H1 (cell line): Measurements from ENCODE around the gene FPGS. TPM values are rescaled to one million over a fixed set of nuclear protein-coding genes. Genes with fewer than 3 reads are reported as not detected.

Experiments used
- CTCF ChIA-PET: fragments of 300-600 bp; sonication (Branson Sonifier 250); formaldehyde crosslinking; loops from one replicate; lab custom pipeline; 2021; ENCODE audit not compliant: partially characterized antibody; lab: Charles Lee
- POLR2A ChIA-PET: fragments of 300-600 bp; sonication (Branson Sonifier 250); formaldehyde crosslinking; loops from one replicate; lab custom pipeline; 2021; ENCODE audit warnings: inconsistent platforms; ENCODE audit not compliant: partially characterized antibody; lab: Charles Lee
- DNase-seq, 2 experiments: peaks; one replicate each; pipeline versions ENCODE4 v3.0.0 to v3.0.0-alpha.2; 2010 to 2022; ENCODE audit warnings: low spot score in 2 of 2, low read depth in 1 of 2, mixed read lengths in 1 of 2
- FAIRE-seq: peaks from 2 replicates; lab custom pipeline; 2011; peaks lifted over from hg19 to GRCh38; lab: Jason Lieb, UNC
- H2AFZ ChIP-seq: 2 replicates; pipeline ENCODE4 v1.8.1; 2012; ENCODE audit warnings: low read length, inconsistent platforms
- H2AK5ac ChIP-seq: 2 replicates; pipeline ENCODE4 v1.6.1; 2013; ENCODE audit warnings: low read depth, low read length
- H2BK120ac ChIP-seq: replicated peaks from 2 replicates; pipeline ENCODE3; 2013; ENCODE audit warnings: low read depth, low read length, inconsistent platforms
- H2BK12ac ChIP-seq: 2 replicates; pipeline ENCODE4 v1.6.1; 2013; ENCODE audit warnings: low read depth, low read length
- H2BK15ac ChIP-seq: 2 replicates; pipeline ENCODE4 v1.6.1; 2013; ENCODE audit warnings: low read length
- H2BK20ac ChIP-seq: 2 replicates; pipeline ENCODE4 v1.6.1; 2013; ENCODE audit warnings: low read length
- H2BK5ac ChIP-seq: 2 replicates; pipeline ENCODE4 v1.6.1; 2013; ENCODE audit warnings: low read depth, low read length
- H3K14ac ChIP-seq: 2 replicates; pipeline ENCODE4 v1.6.1; 2013; ENCODE audit warnings: inconsistent platforms; ENCODE audit not compliant: insufficient read length
- H3K18ac ChIP-seq: 2 replicates; pipeline ENCODE4 v1.6.1; 2013; ENCODE audit warnings: low read length; ENCODE audit errors: extremely low read depth
- H3K23ac ChIP-seq: 2 replicates; pipeline ENCODE4 v1.6.1; 2013; ENCODE audit warnings: inconsistent platforms; ENCODE audit not compliant: insufficient read length
- H3K23me2 ChIP-seq: 2 replicates; pipeline ENCODE4 v1.6.1; 2013; ENCODE audit warnings: low read depth, low read length
- H3K27ac ChIP-seq: 2 replicates; pipeline ENCODE4 v1.6.1; 2011; ENCODE audit warnings: low read depth, low read length, inconsistent platforms
- H3K27me3 ChIP-seq, 4 experiments: replicated peaks in 1 of 4; 1 replicate in 1 of 4; 2 replicates in 3 of 4; pipeline versions ENCODE4 v1.6.1 to v1.8.1; 2011 to 2013; ENCODE audit warnings: low read length in 3 of 4, mild to moderate bottlenecking in 3 of 4, inconsistent platforms in 2 of 4, mixed read lengths in 2 of 4, moderate library complexity in 1 of 4; ENCODE audit not compliant: control insufficient read depth in 3 of 4, insufficient read depth in 3 of 4; ENCODE audit errors: extremely low read depth in 1 of 4
- H3K36me3 ChIP-seq, 4 experiments: 2 replicates each; pipeline versions ENCODE4 v1.6.1 to v1.8.1; 2011 to 2013; ENCODE audit warnings: mild to moderate bottlenecking in 4 of 4, low read length in 3 of 4, moderate library complexity in 2 of 4, control low read depth in 1 of 4, inconsistent platforms in 1 of 4; ENCODE audit not compliant: insufficient read depth in 4 of 4, control insufficient read depth in 2 of 4
- H3K4ac ChIP-seq: replicated peaks from 2 replicates; pipeline ENCODE3; 2013; ENCODE audit warnings: low read length, low read depth, mixed read lengths, inconsistent platforms; ENCODE audit not compliant: insufficient read length
- H3K4me1 ChIP-seq, 4 experiments: replicated peaks in 1 of 4; 1 replicate in 1 of 4; 2 replicates in 3 of 4; pipeline versions ENCODE4 v1.6.1 to v1.8.1; 2011 to 2013; ENCODE audit warnings: low read length in 3 of 4, inconsistent platforms in 2 of 4, mixed read lengths in 1 of 4; ENCODE audit not compliant: insufficient read depth in 4 of 4, control insufficient read depth in 3 of 4
- H3K4me2 ChIP-seq, 2 experiments: 2 replicates each; pipeline versions ENCODE4 v1.6.1 to v1.8.1; 2011 to 2013; ENCODE audit warnings: low read depth in 2 of 2, low read length in 2 of 2, control low read depth in 1 of 2, inconsistent platforms in 1 of 2, mild to moderate bottlenecking in 1 of 2; ENCODE audit not compliant: insufficient read depth in 1 of 2
- H3K4me3 ChIP-seq, 4 experiments: fragments of 200-600, 300-600 bp in 1 of 4; sonication (generic), shearing (Covaris generic), sonication (Bioruptor Twin) in 1 of 4; 2 replicates each; pipeline versions ENCODE4 v1.5.1 to v1.8.1; 2011 to 2016; ENCODE audit warnings: low read length in 4 of 4, low read depth in 3 of 4, control low read depth in 2 of 4, inconsistent platforms in 2 of 4, mild to moderate bottlenecking in 2 of 4, mixed read lengths in 1 of 4, moderate library complexity in 1 of 4; ENCODE audit not compliant: insufficient read depth in 2 of 4; ENCODE audit errors: extremely low read depth in 1 of 4
- H3K56ac ChIP-seq: replicated peaks from 2 replicates; pipeline ENCODE3; 2013; ENCODE audit warnings: low read depth, mild to moderate bottlenecking, mixed read lengths, low read length, inconsistent platforms; ENCODE audit not compliant: insufficient read length
- H3K79me1 ChIP-seq: 2 replicates; pipeline ENCODE4 v1.6.1; 2013; ENCODE audit warnings: low read depth, low read length, control low read depth
- H3K79me2 ChIP-seq, 2 experiments: 2 replicates each; pipeline versions ENCODE4 v1.6.1 to v1.8.1; 2012 to 2013; ENCODE audit warnings: low read length in 2 of 2, mild to moderate bottlenecking in 2 of 2, inconsistent platforms in 1 of 2; ENCODE audit not compliant: insufficient read depth in 2 of 2, control insufficient read depth in 1 of 2
- H3K9ac ChIP-seq, 4 experiments: replicated peaks in 1 of 4; 1 replicate in 1 of 4; 2 replicates in 3 of 4; pipeline versions ENCODE4 v1.6.1 to v1.8.1; 2011 to 2013; ENCODE audit warnings: low read depth in 3 of 4, low read length in 3 of 4, control low read depth in 2 of 4, mild to moderate bottlenecking in 2 of 4, moderate library complexity in 2 of 4, inconsistent platforms in 1 of 4; ENCODE audit errors: extremely low read depth in 1 of 4
- H3K9me3 ChIP-seq, 2 experiments: 2 replicates each; pipeline versions ENCODE4 v1.6.1 to v1.8.1; 2012 to 2013; ENCODE audit warnings: mild to moderate bottlenecking in 2 of 2, moderate library complexity in 2 of 2, control low read depth in 1 of 2, inconsistent platforms in 1 of 2, low read depth in 1 of 2, low read length in 1 of 2, mixed read lengths in 1 of 2; ENCODE audit not compliant: insufficient read depth in 2 of 2
- H4K20me1 ChIP-seq, 2 experiments: replicated peaks in 1 of 2; 2 replicates each; pipeline versions ENCODE3 to v1.8.1; 2011 to 2013; ENCODE audit warnings: inconsistent platforms in 2 of 2, low read length in 2 of 2, mild to moderate bottlenecking in 1 of 2; ENCODE audit not compliant: insufficient read depth in 2 of 2, control insufficient read depth in 1 of 2
- H4K5ac ChIP-seq: 2 replicates; pipeline ENCODE4 v1.6.1; 2013; ENCODE audit warnings: low read length, low read depth, mixed read lengths, inconsistent platforms; ENCODE audit not compliant: insufficient read length
- H4K8ac ChIP-seq: 2 replicates; pipeline ENCODE4 v1.8.0; 2013; ENCODE audit warnings: mild to moderate bottlenecking, moderate library complexity, low read length, inconsistent platforms; ENCODE audit not compliant: insufficient read depth; ENCODE audit errors: extremely low read depth
- H4K91ac ChIP-seq: replicated peaks from 2 replicates; pipeline ENCODE3; 2013; ENCODE audit warnings: low read length, mixed read lengths, inconsistent platforms; ENCODE audit not compliant: insufficient read length
- BACH1 ChIP-seq: IDR thresholded peaks from 2 replicates; pipeline ENCODE4 v1.6.1; 2012; ENCODE audit warnings: low read length, improper control_type of control experiment
- FOSL1 ChIP-seq: IDR thresholded peaks from 2 replicates; pipeline ENCODE4 v1.6.1; 2011; ENCODE audit warnings: mild to moderate bottlenecking, low read depth, low read length, moderate library complexity; ENCODE audit not compliant: insufficient read depth
- GABPA ChIP-seq: IDR thresholded peaks from 2 replicates; pipeline ENCODE4 v1.6.1; 2011; ENCODE audit warnings: mild to moderate bottlenecking, low read length, moderate library complexity, borderline replicate concordance; ENCODE audit not compliant: insufficient read depth
- RAD21 ChIP-seq, 2 experiments: IDR thresholded peaks in 1 of 2; conservative IDR thresholded peaks in 1 of 2; 2 replicates each; pipeline ENCODE4 v1.6.1; 2011; ENCODE audit warnings: low read depth in 2 of 2, low read length in 2 of 2, improper control_type of control experiment in 1 of 2, inconsistent platforms in 1 of 2, mild to moderate bottlenecking in 1 of 2, moderate library complexity in 1 of 2
- RXRA ChIP-seq: IDR thresholded peaks from 2 replicates; pipeline ENCODE4 v1.6.1; 2011; ENCODE audit warnings: low read depth, mild to moderate bottlenecking, low read length, moderate library complexity; ENCODE audit not compliant: insufficient read depth
- SAP30 ChIP-seq: fragments of 300-600 bp; sonication (generic); IDR thresholded peaks from 2 replicates; pipeline ENCODE4 v1.7.1; 2012; ENCODE audit warnings: low read length, moderate library complexity, mild to moderate bottlenecking, inconsistent platforms; ENCODE audit not compliant: insufficient read depth, insufficient replicate concordance
- SIN3A ChIP-seq, 2 experiments: IDR thresholded peaks in 1 of 2; conservative IDR thresholded peaks in 1 of 2; 2 replicates each; pipeline ENCODE4 v1.6.1; 2011 to 2012; ENCODE audit warnings: low read length in 2 of 2, improper control_type of control experiment in 1 of 2, low read depth in 1 of 2, mild to moderate bottlenecking in 1 of 2
- ZNF274 ChIP-seq: IDR thresholded peaks from 2 replicates; pipeline ENCODE4 v1.7.0; 2012; ENCODE audit warnings: low read length, borderline replicate concordance; ENCODE audit errors: extremely low read depth
- WGBS, 2 experiments: shearing (Covaris generic) in 1 of 2; methylation state at CpG; one replicate each; pipeline versions ENCODE4 v1.1.6 to v1.1.7; 2013 to 2015; ENCODE audit warnings: low lambda C conversion rate in 2 of 2, mixed read lengths in 2 of 2, inconsistent platforms in 1 of 2, low coverage in 1 of 2, missing lambda C conversion rate in 1 of 2; ENCODE audit not compliant: insufficient replicate concordance in 2 of 2, insufficient coverage in 1 of 2, insufficient read length in 1 of 2; ENCODE audit errors: extremely low coverage in 1 of 2, missing lambda C conversion rate in 1 of 2; 5-methylcytosine and 5-hydroxymethylcytosine counted together
- polyA plus RNA-seq, 7 experiments: library from polyadenylated mRNA; depleted of rRNA in 3 of 7; stranded (reverse) in 5 of 7; unstranded in 2 of 7; fragments of >200 nt in 5 of 7; fragments of 200-250 nt in 2 of 7; gene quantifications; 1 replicate in 5 of 7; 2 replicates in 1 of 7; 4 replicates in 1 of 7; pipeline versions ENCODE4 v1.2.1 to v1.2.3, GENCODE V29; 2011 to 2013; ENCODE audit warnings: missing spikeins in 2 of 7, mixed read lengths in 2 of 7
- total RNA-seq: library from RNA; stranded (reverse); fragmentation: NEBNext Ultra II Directional; extraction: Animal tissue kit (Norgen Biotek cat#: 25700); gene quantifications from 2 replicates; pipeline ENCODE4 v1.2.1, GENCODE V29; 2021

The FPGS gene
- total and polyA plus RNA-seq, 2 of the 8 experiments (the other 6 are each of a cell fraction or from before 2014, with no cell fraction given): 62.4 to 83.0 TPM

DNA sequence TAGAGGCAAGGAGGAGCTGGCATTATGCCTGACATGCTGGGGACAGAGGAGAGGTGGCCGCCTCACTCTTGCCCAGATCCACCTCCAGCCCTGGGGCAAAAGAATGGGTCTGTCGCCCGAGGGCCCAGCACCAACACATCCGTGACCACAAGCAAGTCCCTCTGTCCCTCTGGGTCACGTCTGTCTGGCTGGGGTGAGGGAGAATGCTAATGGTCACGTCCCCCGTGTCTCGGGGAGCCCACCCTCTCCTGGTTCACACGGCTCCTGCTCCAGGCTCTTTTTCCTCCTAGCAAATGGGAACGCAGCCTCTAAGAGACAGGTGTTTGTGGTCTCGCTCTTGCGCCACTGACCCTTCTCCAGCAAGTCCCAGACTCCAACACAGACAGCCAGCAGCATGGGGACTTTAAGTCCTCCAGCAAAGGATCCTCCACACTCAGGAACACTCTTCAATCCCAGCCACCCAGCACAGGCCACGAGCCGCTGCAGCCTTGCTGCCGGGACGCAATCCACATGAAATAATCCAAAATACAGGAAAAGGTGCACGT, 47.7 kb downstream of the FPGS start:
- H2BK120ac ChIP-seq: no peak overlapping the region
- ChIA-PET CTCF (interaction anchor here (0.7 kb wide), 2 partner anchors 71 to 270 kb away, joined by 3 read pairs; no protein-coding TSS in a partner anchor), POLR2A (no interaction called here)

More for the DNA sequence above, 47.7 kb downstream of the FPGS start:
- no peaks in the 10 kb centered on the region for H3K27me3 ChIP-seq
- H3K23me2 ChIP-seq: no peaks in the 10 kb centered on the region; the same call in 1 of the 2 replicates
- no peak overlapping the region for H2BK5ac ChIP-seq
- H2BK20ac ChIP-seq: no peak overlapping the region
- no peak overlapping the region for H3K18ac ChIP-seq
- H3K4me2 ChIP-seq: no peak overlapping the region
- no peak overlapping the region for H2AFZ ChIP-seq
- no peak overlapping the region for H3K27ac ChIP-seq
- WGBS, 2 experiments: 93% methylated on average over 14 of the region's 17 CpGs; no CpG with 5 or more reads in 1 of the 2 experiments
- no peaks in the 10 kb centered on the region for H3K9me3 ChIP-seq
- no peaks in the 10 kb centered on the region for H4K20me1 ChIP-seq
- H4K91ac ChIP-seq: no peak overlapping the region
- no peak overlapping the region for H3K56ac ChIP-seq
- no peaks in the 10 kb centered on the region for H3K79me2 ChIP-seq
- TF ChIP-seq GABPA: no peak
- TF ChIP-seq SIN3A (conservative IDR thresholded peaks at IDR 0.05 in 1 of 2, IDR thresholded peaks at IDR 0.05 in 1 of 2; ENCODE audit: low read depth in 1 of 2, low read length in 2 of 2): no peak
- TF ChIP-seq RAD21 (IDR thresholded peaks at IDR 0.05 in 1 of 2, conservative IDR thresholded peaks at IDR 0.05 in 1 of 2; ENCODE audit: low read depth in 2 of 2, low read length in 2 of 2): no peak
- TF ChIP-seq FOSL1: no peak
- no peak for TF ChIP-seq SAP30
- TF ChIP-seq ZNF274: no peak
- TF ChIP-seq BACH1: no peak
- no peak for TF ChIP-seq RXRA
- no peak overlapping the region for H3K4ac ChIP-seq
- no peak overlapping the region for H4K8ac ChIP-seq
- H4K5ac ChIP-seq: no peak overlapping the region
- H3K4me1 ChIP-seq: peaks cover 0 to 10% (median 6%) of the 10 kb centered on the region in 4 experiments; a peak in 5 of 7 replicates
- H2BK15ac ChIP-seq: no peak overlapping the region
- H2AK5ac ChIP-seq: no peak overlapping the region
- no peak overlapping the region for H3K23ac ChIP-seq
- no peaks in the 10 kb centered on the region for H3K36me3 ChIP-seq
- FAIRE-seq (no peak), DNase-seq (no peak)
- no peak overlapping the region for H3K14ac ChIP-seq
- H3K9ac ChIP-seq: no peak overlapping the region
- H3K4me3 ChIP-seq: no peak overlapping the region
- H2BK12ac ChIP-seq: no peak overlapping the region
- no peaks in the 10 kb centered on the region for H3K79me1 ChIP-seq
